HEK293 (cell line): ENCODE data around the gene PARP3.
"Not testable (repeated sequence)": the region's sequence is repeated elsewhere in the genome, so short reads cannot be mapped to it uniquely, and the experiment has no call there.

ENCODE experiments used
- CTCF ChIA-PET: fragments of 350-600 bp; formaldehyde crosslinking; extraction: SDS; loops from one replicate; lab custom pipeline; 2021; ENCODE audit warnings: antibody characterized with exemption; lab: Yijun Ruan, JAX
- POLR2A ChIA-PET: fragments of 300-600 bp; formaldehyde crosslinking; extraction: SDS; loops from one replicate; lab custom pipeline; 2020; ENCODE audit warnings: antibody characterized with exemption, inconsistent platforms; lab: Yijun Ruan, JAX
- H3K27ac ChIP-seq: fragments of 200-500 bp; sonication (Bioruptor generic); 2 replicates; pipeline ENCODE4 v1.5.1; 2014; ENCODE audit warnings: low read depth, low read length, control low read depth, inconsistent platforms; ENCODE audit errors: extremely low read depth
- H3K36me3 ChIP-seq, 2 experiments: fragments of 200-500 bp in 1 of 2; sonication (Bioruptor generic) in 1 of 2; 1 replicate in 1 of 2; 2 replicates in 1 of 2; pipeline ENCODE4 v1.5.1; 2014 to 2017; ENCODE audit warnings: inconsistent platforms in 2 of 2, low read length in 2 of 2; ENCODE audit not compliant: control insufficient read depth in 2 of 2, insufficient read depth in 1 of 2
- H3K4me1 ChIP-seq: fragments of 200-500 bp; sonication (Bioruptor generic); 2 replicates; pipeline ENCODE4 v1.5.1; 2014; ENCODE audit warnings: mild to moderate bottlenecking, low read length, inconsistent platforms; ENCODE audit not compliant: control insufficient read depth, insufficient read depth
- H3K4me3 ChIP-seq: 2 replicates; pipeline ENCODE4 v1.5.1; 2011; ENCODE audit warnings: low read depth, mild to moderate bottlenecking, control low read depth, low read length, moderate library complexity
- H3K9me3 ChIP-seq: fragments of 200-500 bp; sonication (Bioruptor generic); 2 replicates; pipeline ENCODE4 v1.5.1; 2014; ENCODE audit warnings: low read depth, low read length, inconsistent platforms; ENCODE audit not compliant: control insufficient read depth, insufficient read depth
- BCL11B ChIP-seq: fragments of 450-650 bp; formaldehyde crosslinking; IDR thresholded peaks from 2 replicates; pipeline ENCODE4 v1.5.1; 2016; ENCODE audit warnings: low read depth, missing biosample characterization, missing genetic modification characterization
- BCL6B ChIP-seq: fragments of 450-650 bp; formaldehyde crosslinking; IDR thresholded peaks from 2 replicates; pipeline ENCODE4 v1.5.1; 2017; ENCODE audit warnings: missing biosample characterization, missing genetic modification characterization
- GLI2 ChIP-seq: fragments of 450-650 bp; formaldehyde crosslinking; IDR thresholded peaks from 2 replicates; pipeline ENCODE4; 2017; ENCODE audit warnings: missing biosample characterization, missing genetic modification characterization, low read depth, borderline replicate concordance
- GLIS2 ChIP-seq: fragments of 450-650 bp; formaldehyde crosslinking; IDR thresholded peaks from 2 replicates; pipeline ENCODE4 v1.5.1; 2016; ENCODE audit warnings: missing biosample characterization, missing genetic modification characterization
- MEIS1 ChIP-seq: sonication (generic); formaldehyde crosslinking; IDR thresholded peaks from 2 replicates; pipeline ENCODE4 v1.8.1; 2022; ENCODE audit warnings: missing genetic modification reagents, mild to moderate bottlenecking, borderline replicate concordance
- WT1 ChIP-seq: fragments of 450-650 bp; formaldehyde crosslinking; IDR thresholded peaks from 2 replicates; pipeline ENCODE4 v1.5.1; 2016; ENCODE audit warnings: missing biosample characterization, missing genetic modification characterization
- ZBTB17 ChIP-seq: fragments of 450-650 bp; formaldehyde crosslinking; IDR thresholded peaks from 2 replicates; pipeline ENCODE4 v1.5.1; 2016; ENCODE audit warnings: missing biosample characterization, missing genetic modification characterization
- ZBTB6 ChIP-seq: fragments of 450-650 bp; formaldehyde crosslinking; IDR thresholded peaks from 2 replicates; pipeline ENCODE4 v1.5.1; 2017; ENCODE audit warnings: missing biosample characterization, missing genetic modification characterization
- ZIC2 ChIP-seq: fragments of 450-650 bp; formaldehyde crosslinking; IDR thresholded peaks from 2 replicates; pipeline ENCODE4 v1.5.1; 2016; ENCODE audit warnings: missing biosample characterization, missing genetic modification characterization
- ZNF114 ChIP-seq: fragments of 450-650 bp; formaldehyde crosslinking; IDR thresholded peaks from 2 replicates; pipeline ENCODE4 v1.5.0; 2017; ENCODE audit warnings: missing biosample characterization, missing genetic modification characterization
- ZNF19 ChIP-seq: fragments of 450-650 bp; formaldehyde crosslinking; IDR thresholded peaks from 2 replicates; pipeline ENCODE4; 2016; ENCODE audit warnings: missing biosample characterization, missing genetic modification characterization, low read depth
- ZNF223 ChIP-seq: fragments of 450-650 bp; formaldehyde crosslinking; IDR thresholded peaks from 2 replicates; pipeline ENCODE4 v1.5.1; 2016; ENCODE audit warnings: missing biosample characterization, missing genetic modification characterization
- ZNF391 ChIP-seq: fragments of 450-650 bp; formaldehyde crosslinking; IDR thresholded peaks from 2 replicates; pipeline ENCODE4 v1.5.1; 2016; ENCODE audit warnings: low read depth, missing biosample characterization, missing genetic modification characterization, borderline replicate concordance
- ZNF416 ChIP-seq: fragments of 450-650 bp; formaldehyde crosslinking; IDR thresholded peaks from 2 replicates; pipeline ENCODE4 v1.5.1; 2016; ENCODE audit warnings: missing biosample characterization, missing genetic modification characterization
- ZNF433 ChIP-seq: fragments of 450-650 bp; formaldehyde crosslinking; IDR thresholded peaks from 2 replicates; pipeline ENCODE4 v1.5.1; 2016; ENCODE audit warnings: missing biosample characterization, missing genetic modification characterization, low read depth
- ZNF48 ChIP-seq: fragments of 450-650 bp; formaldehyde crosslinking; IDR thresholded peaks from 2 replicates; pipeline ENCODE4 v1.5.1; 2016; ENCODE audit warnings: missing biosample characterization, missing genetic modification characterization
- ZNF514 ChIP-seq: fragments of 450-650 bp; formaldehyde crosslinking; IDR thresholded peaks from 2 replicates; pipeline ENCODE4 v1.5.1; 2016; ENCODE audit warnings: missing biosample characterization, missing genetic modification characterization
- ZNF529 ChIP-seq: fragments of 450-650 bp; formaldehyde crosslinking; IDR thresholded peaks from 2 replicates; pipeline ENCODE4 v1.5.1; 2017; ENCODE audit warnings: missing genetic modification characterization, missing biosample characterization; ENCODE audit not compliant: insufficient replicate concordance
- ZNF600 ChIP-seq: fragments of 450-650 bp; formaldehyde crosslinking; IDR thresholded peaks from 2 replicates; pipeline ENCODE4 v1.5.1; 2016; ENCODE audit warnings: missing biosample characterization, missing genetic modification characterization
- ZNF645 ChIP-seq: fragments of 450-650 bp; formaldehyde crosslinking; IDR thresholded peaks from 2 replicates; pipeline ENCODE4; 2016; ENCODE audit warnings: missing biosample characterization, missing genetic modification characterization
- ZNF664 ChIP-seq: fragments of 450-650 bp; formaldehyde crosslinking; IDR thresholded peaks from 2 replicates; pipeline ENCODE4 v1.5.1; 2016; ENCODE audit warnings: missing biosample characterization, missing genetic modification characterization
- ZNF768 ChIP-seq: fragments of 450-650 bp; formaldehyde crosslinking; IDR thresholded peaks from 2 replicates; pipeline ENCODE4 v1.5.1; 2018; ENCODE audit warnings: missing biosample characterization, mild to moderate bottlenecking, missing genetic modification characterization
- ZNF776 ChIP-seq: fragments of 450-650 bp; formaldehyde crosslinking; IDR thresholded peaks from 2 replicates; pipeline ENCODE4 v1.5.0; 2017; ENCODE audit warnings: missing biosample characterization, missing genetic modification characterization, borderline replicate concordance
- TF ChIP-seq, protein P1 (sequence below): IDR thresholded peaks from 2 replicates; pipeline ENCODE4 v1.6.1; 2011; ENCODE audit warnings: mild to moderate bottlenecking, low read depth, low read length, borderline replicate concordance

PARP3 gene

GRCh38 chr3:51896607-51897305, 45.4 kb upstream of the PARP3 start:
- Histone ChIP-seq H3K4me1 (no peaks in the 10 kb centered on the region), H3K9me3 (no peaks in the 10 kb centered on the region), H3K27ac (no peak overlapping the region), H3K4me3 (no peak overlapping the region), H3K36me3 (no peaks in the 10 kb centered on the region)
- TF ChIP-seq ZNF514 (tag by site-specific recombination) (no peak), ZNF391 (tag by site-specific recombination) (no peak), ZNF776 (no peak), BCL6B (tag by site-specific recombination) (no peak), ZNF768 (no peak), BCL11B (tag by site-specific recombination) (no peak), MEIS1 (no peak), GLIS2 (tag by site-specific recombination) (no peak), ZNF223 (tag by site-specific recombination) (no peak), ZNF114 (no peak), ZNF600 (tag by site-specific recombination) (no peak), ZNF529 (tag by site-specific recombination) (no peak), ZBTB17 (no peak), GLI2 (no peak), ZNF416 (tag by site-specific recombination) (no peak)
- ChIA-PET CTCF (no interaction called here), POLR2A (no interaction called here)

- ChIA-PET POLR2A (no interaction called here), CTCF (no interaction called here)
- Histone ChIP-seq H3K9me3 (no peaks in the 10 kb centered on the region), H3K27ac (no peak overlapping the region), H3K36me3 (no peaks in the 10 kb centered on the region), H3K4me1 (no peaks in the 10 kb centered on the region), H3K4me3 (no peak overlapping the region)
- TF ChIP-seq ZNF19 (tag by site-specific recombination), result no peak
- TF ChIP-seq, protein P1, sequence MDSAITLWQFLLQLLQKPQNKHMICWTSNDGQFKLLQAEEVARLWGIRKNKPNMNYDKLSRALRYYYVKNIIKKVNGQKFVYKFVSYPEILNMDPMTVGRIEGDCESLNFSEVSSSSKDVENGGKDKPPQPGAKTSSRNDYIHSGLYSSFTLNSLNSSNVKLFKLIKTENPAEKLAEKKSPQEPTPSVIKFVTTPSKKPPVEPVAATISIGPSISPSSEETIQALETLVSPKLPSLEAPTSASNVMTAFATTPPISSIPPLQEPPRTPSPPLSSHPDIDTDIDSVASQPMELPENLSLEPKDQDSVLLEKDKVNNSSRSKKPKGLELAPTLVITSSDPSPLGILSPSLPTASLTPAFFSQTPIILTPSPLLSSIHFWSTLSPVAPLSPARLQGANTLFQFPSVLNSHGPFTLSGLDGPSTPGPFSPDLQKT, result no peak
- TF ChIP-seq ZNF664 (tag by site-specific recombination), result no peak
- no peak for TF ChIP-seq ZNF48
- no peak for TF ChIP-seq WT1 (tag by site-specific recombination)
- no peak for TF ChIP-seq ZNF114
- no peak for TF ChIP-seq ZNF433 (tag by site-specific recombination)
- no peak for TF ChIP-seq ZBTB17
- TF ChIP-seq ZBTB6 (tag by site-specific recombination), result no peak
- TF ChIP-seq ZNF645 (tag by site-specific recombination), result no peak
- no peak for TF ChIP-seq ZIC2 (tag by site-specific recombination)
Measured at GRCh38 chr3:51897391-51897790, 44.8 kb upstream of the PARP3 start.

GRCh38 chr3:51900043-51900442, 42.1 kb upstream of the PARP3 start:
- CTCF ChIA-PET, H3K27ac ChIP-seq, H3K4me3 ChIP-seq, POLR2A ChIA-PET, H3K36me3 ChIP-seq, H3K4me1 ChIP-seq, H3K9me3 ChIP-seq: not testable (repeated sequence)
